A673 (cell line): ENCODE measurements around the gene RASL11B.

Source experiments
- CTCF ChIP-seq: fragments of 300-800, 200-600 bp; sonication (generic); conservative IDR thresholded peaks from 2 replicates; pipeline ENCODE4 v1.5.1; 2017; ENCODE audit warnings: low read depth, mild to moderate bottlenecking, antibody characterized with exemption, low read length, moderate library complexity, mixed read lengths
- EZH2 ChIP-seq: fragments of 200-600 bp; sonication (generic); IDR thresholded peaks from 2 replicates; pipeline ENCODE4 v1.6.1; 2017; ENCODE audit warnings: borderline replicate concordance, low read depth, mild to moderate bottlenecking, mixed read lengths, antibody characterized with exemption, low read length; ENCODE audit not compliant: poor library complexity, severe bottlenecking

DNA sequence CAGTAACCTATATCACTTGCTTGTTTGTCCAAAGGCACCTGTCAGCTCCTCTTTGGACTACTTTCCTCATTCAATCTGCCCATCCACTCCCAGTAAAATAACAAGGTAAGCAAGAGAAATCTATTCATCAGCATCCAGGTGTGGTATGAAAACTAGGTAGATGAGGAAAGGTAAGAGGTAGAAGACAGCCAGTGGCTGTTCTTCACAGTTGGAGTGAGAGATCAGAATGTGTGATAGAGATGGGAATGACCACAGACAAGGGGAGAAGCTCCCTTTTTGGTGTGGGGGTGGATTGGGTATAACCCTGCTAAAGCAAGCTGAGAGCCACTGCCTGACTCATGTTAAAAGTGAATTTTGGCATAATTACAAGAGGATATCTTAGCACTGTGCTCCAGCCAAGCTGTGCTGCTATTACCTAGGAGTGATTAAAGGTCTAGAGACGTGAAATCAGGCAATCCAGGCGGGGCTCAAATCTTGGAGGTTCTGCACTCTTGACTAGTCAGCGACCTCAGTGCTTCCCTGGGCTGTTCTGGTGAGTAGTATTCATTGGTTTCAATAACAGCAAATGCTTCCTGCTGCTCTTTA lies 28.1 kb upstream of the RASL11B start:
- TF ChIP-seq CTCF (no peak), EZH2 (no peak)
